RWPE2 (cell line): ENCODE data around the gene DNM1.

ENCODE experiments used
- ATAC-seq: fragments of 200-7000 bp; cut with Tn5 transposase; 3 replicates; pipeline ENCODE4 v1.9.1; 2021; ENCODE audit warnings: low read depth
- DNase-seq: peaks from one replicate; pipeline ENCODE4 v3.0.0-alpha.2; 2020; ENCODE audit warnings: low spot score
- H3K27ac ChIP-seq: fragments of 450-650 bp; 2 replicates; pipeline ENCODE4 v1.5.1; 2017; ENCODE audit warnings: mild to moderate bottlenecking; ENCODE audit not compliant: poor library complexity, severe bottlenecking
- H3K27me3 ChIP-seq: fragments of 250-450 bp; sonication (Bioruptor Pico); 2 replicates; pipeline ENCODE4 v1.5.1; 2021; ENCODE audit warnings: mild to moderate bottlenecking, moderate library complexity; ENCODE audit not compliant: insufficient read depth, poor library complexity, severe bottlenecking
- H3K36me3 ChIP-seq: fragments of 250-450 bp; sonication (Bioruptor Pico); 2 replicates; pipeline ENCODE4 v1.5.1; 2020; ENCODE audit warnings: low read depth, mild to moderate bottlenecking, moderate library complexity
- H3K4me1 ChIP-seq: fragments of 250-450 bp; sonication (Bioruptor Pico); 2 replicates; pipeline ENCODE4 v1.5.1; 2021; ENCODE audit warnings: mild to moderate bottlenecking, moderate library complexity; ENCODE audit not compliant: insufficient read depth, poor library complexity, severe bottlenecking
- H3K4me3 ChIP-seq: fragments of 250-450 bp; sonication (Bioruptor Pico); 2 replicates; pipeline ENCODE4 v1.5.1; 2021; ENCODE audit warnings: mild to moderate bottlenecking, moderate library complexity; ENCODE audit not compliant: severe bottlenecking
- H3K9me3 ChIP-seq: fragments of 250-450 bp; sonication (Bioruptor Pico); 2 replicates; pipeline ENCODE4 v1.5.1; 2021; ENCODE audit warnings: mild to moderate bottlenecking, moderate library complexity; ENCODE audit not compliant: severe bottlenecking
- CTCF ChIP-seq: fragments of 450-650 bp; IDR thresholded peaks from one replicate; pipeline ENCODE4 v1.5.1; 2017; ENCODE audit warnings: mild to moderate bottlenecking, moderate library complexity; ENCODE audit not compliant: poor library complexity, severe bottlenecking

Gene DNM1

GRCh38 chr9:128257086-128257825, 54.1 kb downstream of the DNM1 start:
- H3K27ac ChIP-seq: no peak overlapping the region
- no peaks in the 10 kb centered on the region for H3K4me1 ChIP-seq
- H3K27me3 ChIP-seq: no peaks in the 10 kb centered on the region
- no peak for TF ChIP-seq CTCF
- no peak for DNase-seq
- peaks cover 53% of the 10 kb centered on the region for H3K36me3 ChIP-seq
- ATAC-seq: no peak
- no peak overlapping the region for H3K4me3 ChIP-seq
- H3K9me3 ChIP-seq: no peaks in the 10 kb centered on the region

DNA sequence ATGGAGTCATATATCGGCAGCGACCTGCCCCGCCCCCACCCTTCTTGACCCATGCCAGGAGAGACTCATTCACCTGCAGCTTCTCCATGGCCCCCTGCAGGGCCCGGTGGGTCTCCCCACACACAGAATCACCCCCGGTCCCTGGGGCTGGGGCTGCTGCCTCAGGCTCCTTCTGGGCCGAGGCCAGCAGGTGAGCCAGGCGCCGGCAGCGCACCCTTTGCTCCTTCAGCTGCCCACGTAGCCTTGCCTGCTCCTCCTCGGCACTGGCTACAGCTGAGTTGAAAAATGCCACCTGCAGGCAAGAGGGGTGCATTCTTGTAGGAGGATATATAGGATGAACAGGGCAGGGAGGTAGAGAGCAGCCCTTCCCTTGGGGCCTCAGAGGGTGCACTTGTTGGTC, 54.7 kb downstream of the DNM1 start:
- Histone ChIP-seq H3K9me3 (no peaks in the 10 kb centered on the region), H3K4me1 (no peaks in the 10 kb centered on the region), H3K4me3 (no peak overlapping the region), H3K36me3 (peaks cover 59% of the 10 kb centered on the region), H3K27ac (no peak overlapping the region), H3K27me3 (no peaks in the 10 kb centered on the region)
- ATAC-seq (no peak), DNase-seq (no peak)
- no peak for TF ChIP-seq CTCF

DNA sequence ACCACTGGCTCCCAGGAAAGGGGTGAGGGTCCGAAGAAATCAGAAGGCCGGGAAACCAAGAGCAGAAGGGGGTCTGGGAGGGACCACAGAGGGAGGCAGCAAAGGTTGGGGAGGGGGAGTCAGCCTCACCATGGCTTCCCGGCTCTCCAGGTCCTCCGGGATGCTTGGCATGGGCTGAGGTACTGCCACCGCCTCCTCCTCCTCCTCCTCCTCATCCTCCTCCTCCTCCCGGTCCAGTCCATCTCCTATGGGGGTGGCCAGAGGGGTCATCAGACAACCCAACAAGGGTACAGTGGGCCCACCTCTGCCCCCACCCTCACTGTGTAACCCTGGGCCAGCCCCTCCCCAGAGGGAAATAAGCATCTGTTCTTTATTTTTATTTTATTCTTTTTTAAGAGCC, 55.1 kb downstream of the DNM1 start:
- H3K27ac ChIP-seq: no peak overlapping the region
- H3K4me3 ChIP-seq: no peak overlapping the region
- DNase-seq (no peak), ATAC-seq (no peak)
- H3K9me3 ChIP-seq: no peaks in the 10 kb centered on the region
- TF ChIP-seq CTCF: no peak
- H3K27me3 ChIP-seq: no peaks in the 10 kb centered on the region
- H3K4me1 ChIP-seq: no peaks in the 10 kb centered on the region
- H3K36me3 ChIP-seq: peaks cover 63% of the 10 kb centered on the region

DNA sequence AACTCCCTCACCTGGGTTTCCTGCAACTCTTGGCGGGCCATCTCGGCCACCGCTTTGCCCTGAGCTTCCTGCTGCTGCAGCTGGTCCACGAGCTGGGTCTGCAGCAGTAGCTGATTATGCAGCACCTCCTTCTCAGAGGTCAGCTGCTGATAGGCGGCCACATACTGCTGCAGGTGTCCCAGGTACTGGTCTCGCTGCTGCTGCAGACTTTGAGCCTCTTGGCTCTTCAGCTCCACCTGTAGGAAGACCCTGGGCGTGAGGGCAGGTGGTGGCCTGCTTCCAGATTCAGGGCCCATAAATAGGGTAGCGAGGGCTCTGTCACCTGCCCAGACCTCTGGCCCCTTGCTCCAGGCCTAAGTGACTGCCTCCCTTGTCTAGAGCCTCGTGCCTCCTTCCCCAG, 56.0 kb downstream of the DNM1 start:
- Histone ChIP-seq H3K27me3 (no peaks in the 10 kb centered on the region), H3K4me3 (no peak overlapping the region), H3K4me1 (no peaks in the 10 kb centered on the region), H3K36me3 (peaks cover 66% of the 10 kb centered on the region), H3K9me3 (no peaks in the 10 kb centered on the region), H3K27ac (no peak overlapping the region)
- no peak for TF ChIP-seq CTCF
- no peak for ATAC-seq
- no peak for DNase-seq

- DNase-seq (no peak), ATAC-seq (no peak)
- peaks cover 77% of the 10 kb centered on the region for H3K36me3 ChIP-seq
- TF ChIP-seq CTCF: no peak
- no peaks in the 10 kb centered on the region for H3K4me1 ChIP-seq
- no peaks in the 10 kb centered on the region for H3K9me3 ChIP-seq
- no peak overlapping the region for H3K27ac ChIP-seq
- H3K27me3 ChIP-seq: no peaks in the 10 kb centered on the region
- H3K4me3 ChIP-seq: no peak overlapping the region
Measured at GRCh38 chr9:128260340-128260739, 57.2 kb downstream of the DNM1 start.
